PC-9 (cell line): ENCODE data around the gene EPHA4.

ENCODE experiments used
- CTCF ChIP-seq: fragments of 200-600 bp; sonication (generic); conservative IDR thresholded peaks from 2 replicates; pipeline ENCODE4 v1.6.1; 2017; ENCODE audit warnings: mixed run types, antibody characterized with exemption, mild to moderate bottlenecking, moderate library complexity
- EZH2 ChIP-seq: fragments of 200-600 bp; sonication (generic); IDR thresholded peaks from 2 replicates; pipeline ENCODE4 v1.8.0; 2017; ENCODE audit warnings: antibody characterized with exemption, low read depth

GRCh38 chr2:221618007-221618406, 45.9 kb upstream of the EPHA4 start:
- no peak for TF ChIP-seq CTCF
- TF ChIP-seq EZH2, result no peak
